GM19193 (cell line): ENCODE measurements around the gene HEXD.

ENCODE experiments used
- POLR2A ChIP-seq: IDR thresholded peaks from 4 replicates; pipeline ENCODE4 v1.6.1; 2011; ENCODE audit not compliant: insufficient read depth, insufficient read length; ENCODE audit errors: extremely low read depth

HEXD gene

DNA sequence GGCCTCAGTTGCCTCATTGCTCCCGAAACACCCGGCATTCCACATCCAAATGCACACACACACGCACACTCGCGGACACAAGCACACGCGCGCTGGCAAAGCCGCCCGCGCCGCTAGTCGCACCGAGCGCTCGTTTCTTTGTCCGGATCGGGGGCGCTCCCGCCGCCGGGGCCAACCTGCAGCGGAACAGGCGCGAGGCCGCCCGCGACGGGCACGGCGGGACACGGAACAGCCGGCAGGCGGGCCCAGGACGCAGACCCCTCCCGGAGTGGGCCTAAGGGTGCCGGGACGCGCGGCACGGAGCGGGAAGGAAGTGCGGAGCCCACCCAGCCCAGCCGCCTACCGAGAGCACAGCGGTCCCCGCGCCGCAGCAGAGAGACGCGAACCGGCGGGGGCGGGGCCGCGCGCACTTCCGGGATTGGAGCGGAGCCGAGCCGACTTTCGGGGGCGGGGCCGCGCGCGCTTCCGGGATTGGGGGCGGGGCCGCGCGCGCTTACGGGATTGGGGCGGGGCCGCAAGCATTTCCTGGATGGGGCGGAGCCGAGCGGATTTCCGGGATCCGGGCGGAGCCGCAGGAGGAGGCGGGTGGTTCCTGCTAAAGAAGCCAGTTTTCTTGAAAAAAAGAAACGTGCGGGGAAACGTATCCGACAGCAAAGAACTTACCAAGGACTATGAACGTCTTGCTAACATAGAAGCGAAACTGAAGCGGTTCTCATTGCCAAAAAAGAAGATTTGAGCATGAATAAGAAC is 32.4 kb downstream of the HEXD start, which contains the start of gene CYBC1:
Gene CYBC1, minus strand, starts transcription at position 396 of the 750 bp plus-strand sequence. CDS start 1,498 bp downstream, outside the sequence.
- peak; percentile 93 for TF ChIP-seq POLR2A

DNA sequence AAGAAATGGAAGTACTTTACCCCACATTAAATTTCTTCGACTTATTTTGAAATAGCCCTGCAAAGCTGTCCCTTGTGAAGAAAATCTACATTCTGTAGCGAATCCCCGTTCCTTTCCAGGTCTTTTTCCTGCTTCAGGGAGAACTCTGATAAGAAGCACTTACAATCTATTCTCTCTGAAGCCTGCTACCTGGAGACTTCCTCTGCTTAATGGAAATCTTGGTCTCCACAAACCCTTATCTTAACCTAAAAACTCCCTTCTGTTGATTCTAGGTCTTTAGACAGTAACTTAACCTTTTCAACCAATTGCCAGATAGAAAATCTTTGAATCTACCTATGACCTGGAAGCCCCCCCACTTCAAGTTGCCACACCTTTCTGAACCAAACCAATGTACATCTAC is 34.0 kb downstream of the HEXD start:
- no peak for TF ChIP-seq POLR2A

DNA sequence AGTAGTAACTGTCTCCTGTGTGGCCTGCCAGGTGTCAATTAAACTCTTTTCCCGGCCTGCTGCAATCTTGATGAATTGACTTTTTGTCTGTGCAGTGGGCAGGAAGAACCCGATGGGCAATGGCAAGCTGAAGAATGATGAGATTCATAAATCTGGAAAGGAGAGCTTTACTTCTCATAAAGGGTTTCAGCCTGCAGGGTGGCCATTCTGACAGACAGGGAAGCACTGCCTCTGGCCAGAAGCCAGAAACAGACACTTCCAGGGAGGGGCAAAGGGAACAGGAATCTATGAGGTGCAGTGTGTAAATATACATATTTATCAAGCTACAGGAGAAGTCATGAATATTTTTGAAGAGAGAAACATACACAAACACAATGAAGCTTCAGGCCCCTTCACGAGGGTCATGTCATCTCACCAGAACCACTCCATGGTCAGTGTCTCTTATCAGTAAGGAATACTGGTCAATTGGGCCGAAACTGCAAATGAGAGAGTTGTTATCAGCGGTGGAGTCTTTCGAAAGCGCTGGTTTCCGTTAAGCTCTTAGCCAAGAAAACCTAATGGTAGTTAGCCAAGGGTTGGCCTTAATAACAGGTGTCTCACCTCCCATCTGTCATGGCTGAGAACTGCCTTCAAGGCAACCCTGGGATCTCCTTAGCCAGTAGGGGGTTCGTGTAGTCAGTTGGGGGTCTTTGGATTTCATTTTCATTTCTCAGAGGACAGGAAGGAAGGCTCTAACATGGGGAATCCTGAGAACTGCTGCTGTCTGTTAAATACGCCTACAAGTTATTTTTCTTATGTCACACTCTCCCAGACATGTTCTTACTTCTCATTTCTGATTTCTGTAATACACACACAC is 39.2 kb downstream of the HEXD start:
- no peak for TF ChIP-seq POLR2A

GRCh38 chr17:82457929-82458178 is 39.7 kb downstream of the HEXD start:
- no peak for TF ChIP-seq POLR2A

DNA sequence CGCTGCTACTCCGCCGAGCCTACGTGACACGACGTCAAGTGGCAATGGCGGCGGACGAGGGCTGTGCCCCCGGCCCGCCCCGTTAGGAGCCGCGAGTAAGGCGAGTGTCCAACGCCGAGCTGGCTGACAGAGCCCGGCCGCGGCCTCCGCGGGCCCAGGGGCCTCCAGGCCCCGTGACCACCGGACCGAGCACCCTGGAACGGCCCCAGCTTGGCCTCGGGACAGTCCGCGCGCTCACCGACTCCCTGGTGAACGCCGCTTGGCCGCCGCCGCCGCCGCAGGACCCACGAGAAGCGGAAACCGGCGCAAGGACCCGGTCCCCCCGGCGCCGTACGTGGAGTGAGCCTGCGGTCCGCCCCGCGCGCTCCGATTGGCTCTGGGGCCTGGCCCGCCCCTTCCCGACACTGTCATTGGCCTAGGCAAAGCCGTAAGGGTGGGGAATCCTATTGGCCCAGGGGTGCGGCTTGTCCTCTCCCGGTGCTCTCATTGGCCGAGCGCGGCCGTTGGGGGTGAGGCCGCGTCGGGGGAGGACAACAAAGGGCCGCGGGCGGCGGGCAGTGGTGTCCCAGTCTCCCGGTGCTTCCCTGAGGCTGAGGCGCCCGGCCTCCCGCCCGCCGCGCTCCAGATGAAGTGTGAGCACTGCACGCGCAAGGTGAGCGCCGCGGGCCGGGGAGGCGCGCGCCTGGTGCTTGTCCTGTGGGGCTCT is 40.2 kb downstream of the HEXD start, which contains the start of gene NARF:
Gene NARF, plus strand, starts transcription at position 563 of the 706 bp plus-strand sequence. Its CDS starts 63 bp downstream, at position 626.
- TF ChIP-seq POLR2A: peak; percentile 91

DNA sequence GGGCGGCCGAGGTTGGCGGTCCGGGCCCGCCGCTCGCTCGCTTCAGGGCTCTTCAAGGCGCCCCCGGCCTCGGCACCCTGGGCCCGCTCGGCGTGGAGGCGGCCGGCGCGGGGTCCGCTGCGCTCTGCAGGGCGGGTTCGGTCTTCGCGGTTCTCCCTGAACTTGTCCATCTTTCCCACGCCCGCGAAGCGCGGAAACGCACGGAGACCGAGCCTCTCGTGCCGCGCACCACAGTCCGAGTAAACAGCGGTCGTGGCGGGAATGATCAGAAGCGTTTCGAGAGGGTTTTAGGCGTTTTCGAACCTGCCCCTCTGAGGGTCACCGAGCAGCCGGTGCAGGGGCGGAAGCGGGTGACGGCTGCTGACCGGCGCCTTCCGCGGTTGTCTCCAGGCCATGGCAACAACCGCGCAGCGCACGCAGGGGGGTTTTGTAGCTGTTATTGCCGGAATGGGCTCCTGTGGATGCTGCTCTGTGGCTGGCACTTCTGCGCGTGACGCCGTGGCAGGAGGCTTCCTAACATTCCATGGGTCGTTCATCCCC is 40.8 kb downstream of the HEXD start:
- TF ChIP-seq POLR2A: no peak

- TF ChIP-seq POLR2A: no peak
Observed at GRCh38 chr17:82461827-82462524, 43.8 kb downstream of the HEXD start.

GRCh38 chr17:82463391-82463790 is 45.2 kb downstream of the HEXD start:
- TF ChIP-seq POLR2A: no peak

DNA sequence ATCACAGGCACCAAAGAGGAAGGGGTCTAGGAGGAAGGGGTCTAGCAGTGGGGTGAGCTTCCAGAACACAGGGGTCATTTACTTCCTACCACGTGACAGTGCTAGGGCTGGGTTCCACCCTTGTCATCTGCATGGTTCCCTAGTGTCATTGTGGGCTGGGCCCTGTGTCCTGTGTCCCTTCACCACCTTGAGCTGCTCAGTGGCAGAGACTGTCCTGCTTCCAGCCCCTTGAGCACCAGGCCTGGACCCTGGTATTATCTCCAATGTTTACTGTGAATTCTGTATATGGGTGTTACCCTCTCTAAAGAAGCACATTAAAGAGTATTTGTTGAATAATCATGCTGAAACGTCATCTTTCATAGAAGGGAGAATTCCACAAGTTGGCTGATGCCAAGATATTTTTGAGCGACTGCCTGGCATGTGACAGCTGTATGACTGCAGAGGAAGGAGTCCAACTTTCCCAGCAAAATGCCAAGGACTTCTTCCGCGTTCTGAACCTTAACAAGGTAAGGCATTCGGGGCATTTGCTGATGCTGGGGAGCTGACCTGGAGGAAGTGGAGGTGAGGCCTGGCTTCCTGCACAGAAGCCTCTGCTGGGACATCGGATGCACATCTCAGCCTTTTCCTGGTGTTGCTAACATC is 45.9 kb downstream of the HEXD start:
- TF ChIP-seq POLR2A: no peak

DNA sequence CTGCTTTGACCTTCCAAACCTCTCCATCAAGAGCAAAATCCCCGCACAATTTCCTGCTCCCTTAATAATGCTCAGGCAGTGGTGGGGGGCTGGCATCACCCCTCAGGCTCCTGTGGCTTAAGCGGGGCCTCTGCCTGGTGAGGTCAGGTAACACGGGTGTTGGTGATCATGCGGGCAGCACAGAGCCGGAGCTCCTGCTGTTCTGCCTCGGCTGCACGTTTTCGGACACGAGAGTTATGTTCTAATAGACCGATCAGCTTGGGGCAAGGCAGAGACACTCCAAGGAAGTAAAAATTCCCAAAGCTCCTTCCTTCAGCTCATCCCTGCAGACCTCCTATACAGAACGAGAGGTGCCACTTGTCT is 46.4 kb downstream of the HEXD start:
- no peak for TF ChIP-seq POLR2A

GRCh38 chr17:82465023-82465603 is 47.0 kb downstream of the HEXD start:
- no peak for TF ChIP-seq POLR2A

GRCh38 chr17:82468692-82469091 is 50.5 kb downstream of the HEXD start:
- TF ChIP-seq POLR2A: no peak

DNA sequence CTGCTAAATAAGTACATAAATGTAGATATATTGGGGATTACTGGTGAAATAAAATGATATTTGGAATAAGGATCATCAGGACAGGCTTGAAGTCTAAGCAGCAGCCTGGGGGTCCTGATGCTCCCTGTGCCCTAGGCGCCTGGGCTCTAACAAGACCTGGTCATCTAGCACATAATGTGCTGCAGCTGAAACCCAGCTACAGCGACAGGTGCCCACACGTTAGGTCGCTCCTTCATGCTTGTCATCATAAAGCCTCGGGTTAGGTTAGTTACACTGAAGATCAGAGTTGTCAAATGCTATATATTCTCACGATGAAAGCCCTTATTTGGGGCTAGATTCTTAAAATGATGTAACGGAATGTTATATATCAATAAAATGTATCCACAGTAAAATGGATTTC is 51.9 kb downstream of the HEXD start:
- TF ChIP-seq POLR2A: no peak

GRCh38 chr17:82474223-82475010 is 56.3 kb downstream of the HEXD start:
- TF ChIP-seq POLR2A: no peak

- TF ChIP-seq POLR2A: no peak
Observed at GRCh38 chr17:82475458-82475857, 57.3 kb downstream of the HEXD start.
